Neural cell (in vitro differentiated cells): Measurements from ENCODE around the gene EHD4. TPM values are rescaled to one million over a fixed set of nuclear protein-coding genes. Genes with fewer than 3 reads are reported as not detected.

Source experiments
- H2AFZ ChIP-seq: fragments of 200-600, 300-800 bp; sonication (generic), shearing (Covaris generic); 2 replicates; pipeline ENCODE4 v1.6.0; 2014; ENCODE audit warnings: low read depth, mild to moderate bottlenecking, antibody characterized with exemption, low read length, moderate library complexity
- H3F3A ChIP-seq: fragments of 200-600 bp; shearing (Covaris generic); 2 replicates; pipeline ENCODE4 v1.6.1; 2016; ENCODE audit warnings: mild to moderate bottlenecking, moderate library complexity, mixed read lengths, antibody characterized with exemption, low read length; ENCODE audit not compliant: insufficient read depth, poor library complexity, severe bottlenecking
- H3K27ac ChIP-seq: fragments of 200-600, 300-800 bp; sonication (generic), shearing (Covaris generic); 2 replicates; pipeline ENCODE4 v1.5.1; 2014; ENCODE audit warnings: mild to moderate bottlenecking, low read length, moderate library complexity
- H3K27me3 ChIP-seq: fragments of 300-800, 200-600 bp; sonication (generic), shearing (Covaris generic); 2 replicates; pipeline ENCODE4 v1.6.0; 2014; ENCODE audit warnings: mild to moderate bottlenecking, low read depth, low read length, moderate library complexity; ENCODE audit not compliant: insufficient read depth
- H3K36me3 ChIP-seq: fragments of 300-800, 200-600 bp; sonication (generic), shearing (Covaris generic); 2 replicates; pipeline ENCODE4 v1.5.1; 2014; ENCODE audit warnings: mild to moderate bottlenecking, antibody characterized with exemption, low read length, moderate library complexity; ENCODE audit not compliant: insufficient read depth
- H3K4me2 ChIP-seq: fragments of 300-800, 200-600 bp; sonication (generic), shearing (Covaris generic); 2 replicates; pipeline ENCODE4 v1.6.0; 2014; ENCODE audit warnings: mild to moderate bottlenecking, low read length
- H3K4me3 ChIP-seq: fragments of 300-800, 200-600 bp; sonication (generic), shearing (Covaris generic); 2 replicates; pipeline ENCODE4 v1.5.1; 2014; ENCODE audit warnings: mild to moderate bottlenecking, low read length, moderate library complexity
- H3K79me2 ChIP-seq: fragments of 200-600 bp; shearing (Covaris generic); replicated peaks from 2 replicates; pipeline ENCODE4 v1.6.0; 2014; ENCODE audit warnings: mild to moderate bottlenecking, low read length, moderate library complexity; ENCODE audit not compliant: insufficient read depth
- H3K9ac ChIP-seq: fragments of 300-800, 200-600 bp; sonication (generic), shearing (Covaris generic); 2 replicates; pipeline ENCODE4 v1.6.1; 2016; ENCODE audit warnings: mild to moderate bottlenecking, low read length, mixed read lengths
- H3K9me2 ChIP-seq: fragments of 200-600 bp; shearing (Covaris generic); 2 replicates; pipeline ENCODE4 v1.6.1; 2016; ENCODE audit warnings: mild to moderate bottlenecking, low read length, mixed read lengths; ENCODE audit not compliant: insufficient read depth
- H3K9me3 ChIP-seq: fragments of 200-600, 300-800 bp; sonication (generic), shearing (Covaris generic); 2 replicates; pipeline ENCODE4 v1.6.1; 2016; ENCODE audit warnings: mild to moderate bottlenecking, mixed run types, low read length, moderate library complexity, mixed read lengths
- H4K20me1 ChIP-seq: fragments of 200-600 bp; shearing (Covaris generic); 2 replicates; pipeline ENCODE4 v1.6.1; 2016; ENCODE audit warnings: mild to moderate bottlenecking, mixed run types; ENCODE audit not compliant: insufficient read depth
- CTCF ChIP-seq: fragments of 450-650 bp; IDR thresholded peaks from 2 replicates; pipeline ENCODE4 v1.5.1; 2014; ENCODE audit warnings: antibody characterized with exemption, mild to moderate bottlenecking, moderate library complexity; ENCODE audit not compliant: poor library complexity, severe bottlenecking
- EP300 ChIP-seq: fragments of 450-650 bp; conservative IDR thresholded peaks from 2 replicates; pipeline ENCODE4 v1.6.1; 2014; ENCODE audit warnings: antibody characterized with exemption, mild to moderate bottlenecking, moderate library complexity; ENCODE audit not compliant: poor library complexity, severe bottlenecking
- EZH2 ChIP-seq: fragments of 200-600, 300-800 bp; shearing (Covaris generic), sonication (generic); IDR thresholded peaks from 2 replicates; pipeline ENCODE4 v1.6.1; 2014; ENCODE audit warnings: antibody characterized with exemption, low read length, borderline replicate concordance, mild to moderate bottlenecking; ENCODE audit not compliant: insufficient read depth, poor library complexity, severe bottlenecking
- MXI1 ChIP-seq: fragments of 450-650 bp; conservative IDR thresholded peaks from 2 replicates; pipeline ENCODE4 v1.6.1; 2014; ENCODE audit warnings: antibody characterized with exemption, mild to moderate bottlenecking; ENCODE audit not compliant: poor library complexity, severe bottlenecking
- POLR2AphosphoS5 ChIP-seq: IDR thresholded peaks from 2 replicates; pipeline ENCODE4 v1.6.1; 2012
- RAD21 ChIP-seq: fragments of 450-650 bp; conservative IDR thresholded peaks from 2 replicates; pipeline ENCODE4 v1.6.1; 2014; ENCODE audit warnings: antibody characterized with exemption, mild to moderate bottlenecking, moderate library complexity
- REST ChIP-seq: IDR thresholded peaks from 2 replicates; pipeline ENCODE4 v1.6.1; 2012; ENCODE audit warnings: borderline replicate concordance
- SMC3 ChIP-seq: fragments of 450-650 bp; conservative IDR thresholded peaks from 2 replicates; pipeline ENCODE4 v1.6.1; 2014; ENCODE audit warnings: antibody characterized with exemption, mild to moderate bottlenecking, moderate library complexity; ENCODE audit not compliant: poor library complexity
- TAF1 ChIP-seq: IDR thresholded peaks from 2 replicates; pipeline ENCODE4 v1.6.1; 2012; ENCODE audit warnings: low read depth
- polyA plus RNA-seq: library from polyadenylated mRNA; depleted of rRNA; stranded (reverse); fragments of >200 nt; gene quantifications from 2 replicates; pipeline ENCODE4 v1.2.3, GENCODE V29; 2014

The EHD4 gene
- polyA plus RNA-seq, 1 donor from 2014 or later, result 0.09 TPM

- H3K27ac ChIP-seq, result no peak overlapping the region
Measured at GRCh38 chr15:41943543-41944312, 28.6 kb downstream of the EHD4 start.

GRCh38 chr15:41942886-41943285 lies 29.5 kb downstream of the EHD4 start:
- Histone ChIP-seq H3F3A (no peaks in the 10 kb centered on the region), H4K20me1 (no peaks in the 10 kb centered on the region), H3K4me3 (no peak overlapping the region), H3K36me3 (no peaks in the 10 kb centered on the region), H3K9ac (no peak overlapping the region), H3K27me3 (no peaks in the 10 kb centered on the region), H3K4me2 (no peak overlapping the region), H3K79me2 (no peaks in the 10 kb centered on the region), H3K9me2 (no peaks in the 10 kb centered on the region), H2AFZ (no peak overlapping the region), H3K9me3 (no peaks in the 10 kb centered on the region), H3K27ac (no peak overlapping the region)
- TF ChIP-seq EP300 (no peak), POLR2AphosphoS5 (no peak), EZH2 (no peak), MXI1 (no peak), TAF1 (no peak)

More at GRCh38 chr15:41943543-41944312, 28.6 kb downstream of the EHD4 start:
- H3K9ac ChIP-seq, result no peak overlapping the region
- H3F3A ChIP-seq, result no peaks in the 10 kb centered on the region
- H3K9me2 ChIP-seq, result no peaks in the 10 kb centered on the region
- no peak for TF ChIP-seq REST
- TF ChIP-seq POLR2AphosphoS5, result no peak
- TF ChIP-seq CTCF, result no peak
- no peak for TF ChIP-seq SMC3
- TF ChIP-seq EP300, result no peak
- no peak for TF ChIP-seq TAF1
- TF ChIP-seq MXI1, result no peak
- no peak for TF ChIP-seq RAD21
- TF ChIP-seq EZH2, result no peak
- no peaks in the 10 kb centered on the region for H3K36me3 ChIP-seq
- no peak overlapping the region for H3K4me2 ChIP-seq
- no peaks in the 10 kb centered on the region for H3K27me3 ChIP-seq
- no peak overlapping the region for H2AFZ ChIP-seq
- no peak overlapping the region for H3K4me3 ChIP-seq
- no peaks in the 10 kb centered on the region for H3K9me3 ChIP-seq
- H4K20me1 ChIP-seq, result no peaks in the 10 kb centered on the region
- H3K79me2 ChIP-seq, result no peaks in the 10 kb centered on the region
